Stimulated activated CD8-positive, alpha-beta memory T cell treated with anti-CD3 and anti-CD28 coated beads, Interleukin-12 subunit alpha, Interleukin-12 subunit beta, amount 100 ng/mL, for 24 hours (primary cell): ENCODE measurements around the gene P2RX4.
"Not testable (repeated sequence)": the region's sequence is repeated elsewhere in the genome, so short reads cannot be mapped to it uniquely, and the experiment has no call there.

ENCODE experiments used
- DNase-seq: peaks from one replicate; pipeline ENCODE4 v3.0.0-alpha.2; 2020; ENCODE audit errors: extremely low read depth

P2RX4 gene

GRCh38 chr12:121209624-121210572 is at the start of gene P2RX4:
Gene P2RX4 (plus strand): TSS chr12:121210129. CDS start chr12:121210165, 36 bp downstream.
- peak; percentile 62 for DNase-seq

DNA sequence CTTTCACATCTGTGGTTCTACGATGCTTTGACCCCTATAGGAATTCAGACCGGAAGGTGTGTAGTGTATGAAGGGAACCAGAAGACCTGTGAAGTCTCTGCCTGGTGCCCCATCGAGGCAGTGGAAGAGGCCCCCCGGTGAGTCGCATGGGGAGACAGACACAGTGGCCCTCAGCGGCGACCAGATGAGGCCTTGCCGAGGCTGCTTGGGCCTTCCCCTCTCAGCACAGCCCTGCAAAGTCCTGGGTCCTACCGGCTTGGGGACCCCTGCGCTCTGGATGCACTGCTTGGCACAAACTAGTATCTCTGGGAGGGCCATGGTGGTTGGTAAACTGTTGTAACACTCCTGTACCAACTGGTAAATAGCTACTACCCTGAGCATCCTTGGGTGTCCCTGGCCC is 47.5 kb upstream of the P2RX4 start:
- no peak for DNase-seq

DNA sequence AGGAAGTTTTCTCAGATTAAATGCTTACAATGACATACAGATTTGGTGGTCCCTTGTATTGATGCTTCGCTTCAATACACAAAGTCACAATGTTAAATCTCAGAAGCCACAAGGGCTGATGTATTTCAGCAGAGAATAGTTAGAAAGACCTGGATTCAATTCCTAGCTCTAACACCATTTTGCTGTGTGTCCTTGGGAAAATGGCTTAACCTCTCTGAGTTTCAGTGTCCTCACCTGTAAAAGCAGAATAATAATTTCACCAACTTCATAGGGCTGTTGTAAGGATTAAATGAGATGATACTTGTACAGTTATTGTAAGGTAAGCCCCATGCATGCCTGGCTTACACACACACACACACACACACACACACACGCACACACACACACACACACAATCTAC is 46.9 kb upstream of the P2RX4 start:
- DNase-seq = no peak

DNA sequence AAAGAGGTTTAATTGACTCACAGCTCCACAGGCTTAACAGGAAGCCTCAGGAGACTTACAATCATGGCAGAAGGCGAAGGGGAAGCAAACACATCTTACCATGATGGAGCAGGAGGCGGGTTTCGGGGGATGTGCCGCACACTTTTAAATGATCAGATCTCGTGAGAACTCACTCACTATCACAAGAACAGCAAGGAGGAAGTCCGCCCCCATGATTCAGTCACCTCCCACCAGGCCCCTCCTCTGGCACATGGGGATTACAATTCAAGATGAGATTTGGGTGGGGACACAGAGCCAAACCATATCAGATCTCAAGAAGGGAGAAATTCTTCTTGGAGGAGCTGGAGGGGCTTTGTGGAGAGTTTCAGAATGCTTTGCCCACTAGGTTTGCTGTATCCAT is 45.1 kb upstream of the P2RX4 start:
- DNase-seq = not testable (repeated sequence)

GRCh38 chr12:121165316-121165715 is 44.6 kb upstream of the P2RX4 start:
- no peak for DNase-seq

- DNase-seq = no peak
Observed at GRCh38 chr12:121166356-121166755, 43.6 kb upstream of the P2RX4 start.

DNA sequence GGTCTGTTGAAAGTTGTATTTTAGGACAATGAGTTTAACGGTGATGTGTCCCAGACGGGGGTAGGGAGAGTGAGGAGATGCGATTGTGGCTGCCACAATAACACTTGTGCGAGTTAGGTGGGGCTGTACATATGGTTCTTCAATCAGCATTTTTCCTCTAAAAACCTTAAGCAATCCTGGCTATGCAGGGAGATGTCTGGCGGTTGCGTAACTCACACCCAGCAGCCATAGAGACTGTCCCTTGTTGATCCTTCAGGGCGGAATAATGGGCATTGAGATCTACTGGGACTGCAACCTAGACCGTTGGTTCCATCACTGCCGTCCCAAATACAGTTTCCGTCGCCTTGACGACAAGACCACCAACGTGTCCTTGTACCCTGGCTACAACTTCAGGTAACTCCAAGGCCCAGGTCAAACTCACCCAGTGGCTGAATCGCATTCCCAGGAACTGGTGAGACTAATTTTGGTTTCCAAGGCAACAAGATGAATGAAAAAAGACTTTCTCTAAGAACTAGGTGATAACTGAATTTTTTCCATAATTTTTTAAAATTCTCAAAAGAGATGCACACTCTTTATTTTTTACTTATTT is 42.6 kb upstream of the P2RX4 start:
- no peak for DNase-seq

DNA sequence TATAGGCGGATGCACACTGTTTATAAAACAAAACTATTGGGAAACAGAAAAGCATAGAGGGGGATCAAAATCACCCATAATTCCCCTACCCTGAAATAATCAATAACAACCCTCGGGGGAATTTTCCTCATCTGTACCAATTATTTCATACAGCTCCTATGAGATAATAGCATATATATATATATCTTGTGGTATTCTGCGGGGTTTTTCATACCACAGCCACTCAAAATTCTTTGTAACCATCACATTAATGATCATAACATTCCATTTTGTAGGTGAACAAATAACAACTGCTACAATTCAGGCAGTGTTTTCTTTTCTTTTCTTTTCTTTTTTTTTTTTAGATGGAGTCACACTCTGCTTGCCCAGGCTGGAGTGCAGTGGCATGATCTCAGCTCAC is 42.0 kb upstream of the P2RX4 start:
- no peak for DNase-seq

- DNase-seq = no peak
Observed at GRCh38 chr12:121170151-121170550, 39.8 kb upstream of the P2RX4 start.

GRCh38 chr12:121170611-121171260 is 39.2 kb upstream of the P2RX4 start:
- DNase-seq = no peak

- no peak for DNase-seq
Observed at GRCh38 chr12:121172145-121172544, 37.8 kb upstream of the P2RX4 start.

DNA sequence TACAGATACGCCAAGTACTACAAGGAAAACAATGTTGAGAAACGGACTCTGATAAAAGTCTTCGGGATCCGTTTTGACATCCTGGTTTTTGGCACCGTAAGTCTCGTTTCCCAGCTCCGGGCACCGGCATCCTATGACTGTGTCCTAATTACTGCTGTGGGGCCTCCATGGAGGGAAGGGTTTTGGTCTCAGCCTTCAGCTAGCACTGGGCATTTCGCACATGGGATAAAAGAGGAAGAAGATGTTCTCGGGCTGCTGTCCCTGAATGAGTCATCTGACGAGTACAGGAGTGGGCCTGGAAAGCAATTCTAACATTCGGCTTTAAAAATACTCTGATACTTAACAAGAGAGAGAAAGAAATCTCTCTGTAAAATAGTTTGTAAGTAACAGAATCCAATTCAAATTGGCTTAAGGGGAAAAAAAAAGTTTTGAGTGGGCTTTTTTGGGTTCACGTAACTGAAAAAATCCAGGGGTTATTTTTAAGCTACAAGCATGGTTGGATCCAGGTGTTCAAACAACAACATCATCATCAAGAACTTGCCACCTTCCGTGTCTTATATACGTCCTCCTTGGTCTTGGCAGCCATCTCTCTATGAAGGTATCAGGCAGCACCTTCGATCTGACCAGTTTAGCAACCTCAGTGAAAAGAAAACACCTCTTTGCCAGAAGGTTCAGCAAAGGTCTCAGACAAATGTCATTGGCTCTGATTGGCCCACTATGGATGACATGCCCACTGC is 34.4 kb upstream of the P2RX4 start:
- DNase-seq = no peak

DNA sequence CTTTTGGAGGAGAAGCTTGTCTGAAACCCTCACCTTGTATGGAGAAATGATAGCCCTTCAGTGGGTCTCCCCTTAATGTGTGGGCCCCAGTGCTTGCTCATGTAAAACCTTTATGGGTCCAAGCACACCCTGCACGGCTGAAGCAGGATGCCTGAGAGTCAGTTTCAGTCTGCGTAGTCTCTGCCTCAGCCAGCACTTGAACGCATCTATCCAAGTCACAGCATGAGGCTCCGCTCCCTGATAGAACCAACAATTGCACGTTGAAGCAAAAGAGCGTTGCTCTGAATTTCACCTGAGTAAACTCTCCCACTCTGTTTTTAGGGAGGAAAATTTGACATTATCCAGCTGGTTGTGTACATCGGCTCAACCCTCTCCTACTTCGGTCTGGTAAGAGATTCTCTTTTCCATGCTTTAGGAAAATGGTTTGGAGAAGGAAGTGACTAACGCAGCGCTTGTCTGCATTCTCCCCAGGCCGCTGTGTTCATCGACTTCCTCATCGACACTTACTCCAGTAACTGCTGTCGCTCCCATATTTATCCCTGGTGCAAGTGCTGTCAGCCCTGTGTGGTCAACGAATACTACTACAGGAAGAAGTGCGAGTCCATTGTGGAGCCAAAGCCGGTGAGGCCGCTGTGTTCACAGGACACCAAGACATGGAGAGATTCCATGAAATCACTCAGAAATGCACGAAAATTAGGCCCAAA is 33.0 kb upstream of the P2RX4 start:
- DNase-seq = no peak

DNA sequence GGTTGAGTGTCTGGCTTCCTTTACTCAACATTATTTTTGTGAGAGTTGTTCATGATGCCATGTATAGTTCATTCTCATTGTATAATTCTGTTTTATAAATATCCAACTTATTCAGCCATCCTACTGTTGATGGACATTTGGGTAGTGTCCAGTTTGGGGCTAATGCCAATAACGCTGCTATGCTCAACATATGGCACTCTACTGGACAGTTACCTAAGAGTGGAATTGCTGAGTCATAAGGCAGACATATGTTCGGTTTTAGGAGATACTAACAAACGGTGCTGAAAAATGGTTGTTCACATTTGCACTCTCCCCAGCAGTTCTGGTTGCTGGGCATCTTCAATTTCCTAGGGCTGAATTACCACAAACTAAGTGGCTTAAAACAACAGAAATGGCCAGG is 28.7 kb upstream of the P2RX4 start:
- no peak for DNase-seq

DNA sequence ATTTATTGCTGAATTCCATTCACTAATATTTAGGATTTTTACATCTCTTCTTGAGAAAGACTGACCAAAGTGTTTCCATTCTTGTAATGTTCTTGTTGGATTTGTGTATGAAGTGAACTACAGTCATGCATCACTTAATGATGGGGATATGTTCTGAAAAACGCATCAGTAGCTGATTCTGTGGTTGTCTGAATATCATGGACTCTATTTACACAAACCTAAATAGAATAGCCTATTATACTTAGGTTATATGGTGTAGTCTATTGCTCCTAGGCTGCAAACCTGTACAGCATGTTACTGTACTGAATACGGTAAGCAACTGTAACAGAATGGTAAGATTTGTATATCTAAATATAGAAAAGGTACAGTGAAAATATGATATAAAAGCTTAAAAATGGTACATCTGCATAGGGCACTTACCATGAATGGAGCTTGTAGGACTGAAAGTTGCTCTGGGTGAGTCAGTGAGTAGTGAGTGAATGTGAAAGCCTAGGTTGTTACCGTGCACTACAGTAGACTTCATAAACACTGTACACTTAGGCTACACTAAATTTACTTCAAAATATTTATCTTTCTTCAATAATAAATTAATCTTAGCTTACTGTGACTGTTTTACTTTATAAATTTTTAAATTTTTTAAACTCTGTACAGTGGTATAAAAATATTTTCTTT is 27.6 kb upstream of the P2RX4 start:
- no peak for DNase-seq

GRCh38 chr12:121184425-121184824 is 25.5 kb upstream of the P2RX4 start:
- no peak for DNase-seq

- DNase-seq = no peak
Observed at GRCh38 chr12:121184984-121185889, 24.7 kb upstream of the P2RX4 start.

- no peak for DNase-seq
Observed at GRCh38 chr12:121186826-121187225, 23.1 kb upstream of the P2RX4 start.

DNA sequence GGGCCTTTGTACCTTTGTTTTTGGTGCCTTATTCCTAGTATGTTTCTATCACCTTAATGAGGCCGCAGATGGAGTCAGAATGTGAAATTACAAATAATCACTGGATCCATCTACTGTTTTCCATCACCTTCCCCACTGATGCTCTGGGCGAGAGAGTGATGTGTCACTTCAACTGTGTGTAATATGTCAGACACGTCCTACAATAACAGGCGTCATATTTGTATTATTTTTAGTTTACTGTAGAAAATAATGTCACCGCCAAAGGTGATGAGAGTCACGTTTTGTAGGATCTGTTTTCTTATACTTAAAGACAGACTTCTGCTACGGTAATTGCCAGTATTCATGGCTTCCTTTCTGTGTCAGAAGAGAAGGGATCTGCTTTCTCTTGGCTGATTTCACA is 22.4 kb upstream of the P2RX4 start:
- DNase-seq = no peak

GRCh38 chr12:121188227-121188626 is 21.7 kb upstream of the P2RX4 start:
- DNase-seq = no peak
